HT1080 (cell line): ENCODE data around the gene ELOVL6. TPM values are rescaled to one million over a fixed set of nuclear protein-coding genes. Genes with fewer than 3 reads are reported as not detected.
A peak's percentile ranks its signal among the peaks of the same experiment; 100 is the strongest.
"Not testable (repeated sequence)": the region's sequence is repeated elsewhere in the genome, so short reads cannot be mapped to it uniquely, and the experiment has no call there.

ENCODE experiments used
- DNase-seq: peaks from one replicate; pipeline ENCODE4 v3.0.0-alpha.2; 2015; ENCODE audit warnings: low read depth
- total RNA-seq: library from RNA; depleted of rRNA; stranded (reverse); fragments of >200 nt; shearing (Covaris generic); gene quantifications from 2 replicates; pipeline ENCODE4 v1.2.3, GENCODE V29; 2014

The ELOVL6 gene
- total RNA-seq, 1 experiment from 2014 or later = 25.6 TPM

DNA sequence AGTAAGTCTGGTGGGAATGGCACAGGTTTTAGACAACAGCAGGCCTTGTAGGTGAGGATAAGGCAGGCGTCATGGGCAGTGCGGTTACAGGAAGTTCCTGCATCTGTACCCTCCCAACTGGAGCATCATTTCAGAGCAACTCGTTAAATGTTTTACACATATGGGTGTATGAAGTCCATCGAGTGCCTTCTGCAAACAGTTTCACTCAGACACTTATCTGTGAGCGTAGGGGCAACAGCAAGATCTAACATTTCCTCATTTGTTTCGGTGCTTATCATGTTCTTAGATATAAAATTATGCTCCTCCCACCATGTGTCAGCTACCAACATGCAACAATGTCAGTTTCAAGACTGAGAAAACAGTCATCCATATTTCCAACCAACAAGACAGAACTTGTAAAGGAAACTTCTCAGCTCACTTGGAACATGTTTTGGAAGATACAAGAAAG lies 69.9 kb downstream of the ELOVL6 start:
- no peak for DNase-seq

DNA sequence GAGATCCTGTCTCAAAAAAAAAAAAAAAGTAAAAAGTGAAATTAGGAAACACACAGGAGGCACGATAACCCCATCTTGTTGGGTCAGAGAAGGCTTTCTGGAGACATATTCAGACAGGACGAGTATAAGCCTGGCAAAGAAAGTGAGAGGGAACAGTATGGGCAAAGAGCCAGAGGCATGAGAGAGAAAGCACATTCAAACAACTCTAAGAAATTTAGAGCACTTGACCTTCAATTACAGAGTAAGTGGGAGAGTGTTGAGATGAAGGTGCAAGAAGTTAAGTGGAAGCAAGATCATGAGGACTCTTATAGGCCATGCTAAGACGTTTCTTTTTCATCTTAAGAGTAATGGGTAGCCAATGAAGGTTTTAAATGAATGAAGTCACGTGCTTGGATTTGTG lies 70.4 kb downstream of the ELOVL6 start:
- no peak for DNase-seq

DNA sequence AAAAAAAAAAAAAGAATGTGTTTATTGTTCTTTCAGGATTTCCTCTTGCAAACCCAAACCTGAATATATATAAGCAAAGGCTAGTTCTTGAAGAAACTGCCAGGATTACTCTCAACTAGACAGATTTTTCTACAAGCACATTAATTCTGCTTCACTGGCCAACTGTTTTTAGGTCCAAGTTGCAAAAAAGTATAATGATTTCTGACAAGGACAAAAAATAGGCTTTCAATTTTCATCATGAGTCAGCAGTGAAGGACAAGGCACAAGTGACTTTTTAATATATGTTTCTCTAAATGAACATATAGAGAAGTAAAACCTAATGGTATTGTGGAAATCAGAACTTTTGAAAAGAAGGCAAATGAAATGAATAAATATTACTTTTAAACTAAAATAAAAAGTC lies 73.7 kb downstream of the ELOVL6 start:
- DNase-seq = no peak

DNA sequence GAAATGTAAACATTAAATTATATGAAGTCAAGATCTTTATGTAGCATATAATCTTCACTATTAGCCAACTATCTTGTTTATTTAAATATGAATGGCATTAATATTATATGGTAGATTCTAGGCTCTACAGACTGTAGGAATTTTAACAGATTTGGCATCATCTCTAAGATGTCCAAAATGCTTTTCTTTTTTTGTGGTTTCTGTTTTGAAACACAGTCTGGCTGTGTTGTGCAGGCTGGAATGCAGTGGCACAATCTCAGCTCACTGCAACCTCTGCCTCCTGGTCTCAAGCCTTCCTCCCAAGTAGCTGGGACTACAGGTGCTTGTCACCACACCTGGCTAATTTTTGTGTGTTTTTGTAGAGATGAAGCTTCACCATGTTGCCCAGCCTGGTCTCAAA lies 76.2 kb downstream of the ELOVL6 start:
- DNase-seq = no peak

DNA sequence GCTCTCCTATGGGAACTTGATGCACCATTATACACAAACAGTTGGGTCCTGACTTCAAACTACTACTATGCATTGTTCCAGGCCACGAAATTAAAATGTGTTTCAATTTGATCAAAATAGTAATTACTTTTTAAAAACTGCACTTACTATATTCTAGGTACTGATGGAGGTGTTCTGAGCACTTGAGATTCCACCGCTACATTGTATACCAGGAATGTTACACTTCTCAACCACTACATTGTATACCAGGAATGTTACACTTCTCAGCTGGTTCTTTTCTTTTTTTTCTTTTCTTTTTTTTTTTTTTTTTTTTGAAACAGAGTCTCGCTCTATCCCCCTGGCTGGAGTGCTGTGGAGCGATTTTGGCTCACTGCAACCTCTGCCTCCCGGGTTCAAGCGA lies 77.9 kb downstream of the ELOVL6 start:
- DNase-seq = no peak

DNA sequence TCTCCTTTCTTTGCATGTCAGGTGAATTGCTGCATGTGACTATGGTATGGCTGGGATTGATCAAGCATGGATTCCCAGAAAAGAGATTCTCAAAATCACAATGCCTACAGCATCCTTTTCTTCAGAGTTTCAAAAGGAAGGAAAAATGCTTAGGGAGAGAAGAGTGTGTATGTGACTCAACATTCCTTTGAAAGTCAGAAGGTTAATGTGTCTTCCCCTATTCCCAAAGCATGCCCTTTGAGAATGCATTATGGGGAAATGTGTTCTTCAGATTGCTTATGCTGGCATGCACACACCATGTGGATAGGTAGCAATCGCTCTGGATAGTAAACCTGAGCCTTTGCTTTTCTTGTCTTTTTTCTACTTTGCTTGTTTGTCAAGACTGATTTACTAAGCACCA lies 78.5 kb downstream of the ELOVL6 start:
- DNase-seq = peak; percentile 21

DNA sequence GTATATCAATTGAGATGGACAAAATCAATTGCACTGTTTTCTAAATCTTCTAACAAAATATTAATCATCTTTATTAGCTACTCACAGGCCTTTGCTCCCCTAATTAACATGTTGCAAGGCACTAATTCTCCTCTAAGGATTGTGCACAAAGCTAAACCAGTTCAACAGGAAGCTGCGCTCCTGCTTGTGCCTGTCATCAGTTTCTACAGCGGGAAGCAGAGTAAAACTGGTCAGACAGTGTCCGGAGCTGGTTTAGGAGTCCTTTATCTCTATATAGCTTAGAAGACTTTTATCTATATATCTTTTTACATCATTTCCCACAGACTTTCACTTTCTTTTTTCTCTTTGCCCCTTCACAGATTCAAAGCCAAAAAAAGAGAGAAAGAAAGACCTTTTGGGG lies 79.1 kb downstream of the ELOVL6 start:
- DNase-seq = no peak

DNA sequence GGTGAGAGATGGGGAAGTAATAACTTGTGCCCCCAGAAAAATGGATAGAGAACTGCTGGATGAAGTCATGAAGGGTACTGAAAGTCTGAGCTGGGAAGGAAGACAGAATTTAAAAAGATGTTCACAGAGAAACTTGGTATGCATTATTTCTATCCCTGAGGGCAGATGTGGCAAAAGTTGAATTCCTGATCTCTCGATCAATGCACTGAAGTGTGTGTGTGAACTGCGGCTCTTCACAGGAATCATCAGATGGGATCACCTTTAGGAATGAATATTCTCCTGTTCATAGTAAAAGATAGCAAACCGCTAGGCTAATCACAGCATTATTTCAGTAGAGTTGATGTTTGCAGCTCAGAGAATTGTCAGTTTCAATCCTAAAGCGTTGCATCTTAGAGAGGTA lies 86.4 kb downstream of the ELOVL6 start:
- no peak for DNase-seq

DNA sequence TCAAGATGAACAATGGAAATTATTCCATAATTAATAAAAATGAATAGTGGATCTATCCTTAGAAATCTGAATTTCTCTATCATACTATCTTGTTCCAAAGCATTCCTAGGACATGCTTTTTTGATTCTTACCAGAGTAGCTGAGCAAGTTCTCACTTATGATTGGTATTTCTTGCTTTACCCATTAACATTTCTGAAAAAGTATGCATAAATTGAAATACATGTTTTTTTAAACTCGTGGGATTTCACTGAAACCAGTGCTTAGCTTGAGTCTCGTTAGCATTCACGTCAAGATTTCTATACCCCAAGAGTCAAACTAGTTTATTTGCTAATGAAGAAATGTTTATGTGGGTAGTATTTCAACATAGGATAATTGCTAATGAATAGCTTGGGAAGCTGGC lies 89.0 kb downstream of the ELOVL6 start:
- DNase-seq = no peak

DNA sequence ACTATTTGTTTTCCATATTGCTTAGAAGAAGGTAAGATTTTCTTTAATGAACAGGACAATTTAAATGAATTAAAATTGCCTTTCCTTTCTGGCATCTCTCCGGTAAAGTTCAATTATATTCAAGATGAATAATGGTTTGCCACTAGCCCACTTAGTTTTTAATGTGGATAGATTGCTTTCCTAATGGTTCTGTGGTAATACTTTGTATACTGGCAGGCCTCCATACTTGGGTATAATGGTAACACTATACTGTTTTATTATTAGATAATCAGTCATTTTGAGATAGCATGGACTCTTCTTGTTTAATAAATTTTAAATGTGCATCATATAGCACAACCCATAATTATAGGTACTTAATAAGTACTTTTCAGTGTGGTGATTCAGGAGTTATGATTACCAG lies 89.5 kb downstream of the ELOVL6 start:
- no peak for DNase-seq

DNA sequence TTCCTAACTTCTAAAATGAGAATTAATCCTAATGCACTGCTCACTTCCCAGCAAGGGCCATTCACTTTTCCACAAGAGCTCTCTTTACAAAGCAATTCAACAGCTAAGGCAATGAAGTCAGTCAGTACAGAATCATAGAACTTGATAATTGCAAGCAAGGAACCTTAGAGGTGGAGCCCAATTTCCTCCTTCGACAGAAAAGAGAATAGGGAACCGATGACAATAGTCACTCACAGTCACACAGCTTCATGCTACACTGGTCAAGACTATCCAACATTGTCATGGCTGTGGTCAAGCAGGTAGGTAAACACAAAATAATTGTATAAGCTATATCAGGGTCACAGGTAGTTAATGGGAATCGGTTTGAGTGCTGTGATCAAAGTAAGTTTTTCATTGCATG lies 90.0 kb downstream of the ELOVL6 start:
- DNase-seq = no peak

DNA sequence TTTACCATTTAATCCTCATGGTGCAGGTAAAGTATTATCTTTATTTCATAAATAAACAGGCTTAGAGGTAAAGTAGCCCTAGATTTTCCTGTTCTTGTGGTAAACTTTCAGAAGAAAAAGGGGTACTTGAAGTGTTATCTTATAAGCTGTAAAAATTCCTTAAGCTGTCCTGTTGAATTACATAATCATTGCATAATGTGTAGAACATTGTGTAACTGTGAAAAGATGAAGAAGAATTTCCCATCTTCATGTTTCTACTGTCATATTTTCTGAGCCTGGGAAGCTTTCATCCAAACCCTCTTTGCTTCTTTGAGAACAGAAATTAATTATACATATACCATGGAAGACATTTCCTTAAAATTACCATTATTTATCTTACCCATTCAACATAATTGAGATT lies 90.5 kb downstream of the ELOVL6 start:
- DNase-seq = no peak

DNA sequence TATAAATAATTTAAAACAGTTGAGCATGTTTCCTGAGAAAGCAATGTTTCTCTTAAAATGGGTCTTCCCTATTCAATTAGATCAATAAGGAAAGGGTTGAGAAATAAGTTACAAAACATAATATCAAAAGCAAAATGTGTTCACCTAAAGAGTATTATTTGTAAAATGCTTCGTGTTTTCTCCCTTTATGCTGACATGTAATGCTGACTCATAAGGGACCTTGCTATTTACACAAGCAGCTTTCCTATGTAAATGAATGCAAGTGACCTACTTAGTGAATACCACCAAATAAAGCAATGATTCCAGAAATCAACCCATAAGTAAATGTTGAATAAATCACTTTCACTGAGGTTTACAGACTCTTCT lies 91.5 kb downstream of the ELOVL6 start:
- peak; percentile 56 for DNase-seq

DNA sequence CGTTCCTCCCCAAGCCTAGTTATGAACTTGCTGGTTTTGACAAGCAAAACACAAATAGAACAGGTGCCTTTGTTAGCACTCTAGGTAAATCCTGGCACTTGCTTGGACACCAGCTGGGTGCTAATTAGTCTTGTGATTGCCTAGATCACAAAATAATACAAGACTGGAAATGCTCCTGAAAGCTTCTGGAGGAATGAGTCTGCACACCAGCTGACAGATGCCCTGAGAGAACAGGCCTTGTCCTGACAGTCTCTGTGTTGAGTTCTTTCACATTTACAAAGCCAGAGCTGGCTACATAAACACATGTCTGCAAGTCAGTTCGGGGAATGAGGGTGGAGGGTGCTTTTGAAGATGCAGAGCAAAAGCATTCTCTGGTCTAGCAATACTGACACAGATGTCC lies 93.8 kb downstream of the ELOVL6 start:
- DNase-seq = no peak

DNA sequence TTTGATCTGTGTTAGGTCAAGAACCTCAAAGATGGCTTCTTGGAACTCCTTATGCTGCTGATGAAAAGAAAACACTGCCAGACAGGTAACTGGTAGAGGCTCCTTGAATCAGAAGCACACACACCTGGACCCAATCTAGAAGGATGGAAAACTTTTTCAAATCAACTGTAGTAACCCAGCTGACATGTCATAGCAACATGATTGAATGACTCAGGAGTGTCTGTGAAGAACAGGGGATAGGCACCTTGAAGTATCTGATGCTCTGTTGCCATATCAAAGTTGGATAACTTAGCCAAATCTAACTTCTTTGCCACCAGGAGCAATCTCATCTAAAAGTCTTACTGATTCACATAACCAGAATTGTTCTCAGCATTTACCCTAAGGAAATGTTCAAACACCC lies 98.8 kb downstream of the ELOVL6 start:
- no peak for DNase-seq

DNA sequence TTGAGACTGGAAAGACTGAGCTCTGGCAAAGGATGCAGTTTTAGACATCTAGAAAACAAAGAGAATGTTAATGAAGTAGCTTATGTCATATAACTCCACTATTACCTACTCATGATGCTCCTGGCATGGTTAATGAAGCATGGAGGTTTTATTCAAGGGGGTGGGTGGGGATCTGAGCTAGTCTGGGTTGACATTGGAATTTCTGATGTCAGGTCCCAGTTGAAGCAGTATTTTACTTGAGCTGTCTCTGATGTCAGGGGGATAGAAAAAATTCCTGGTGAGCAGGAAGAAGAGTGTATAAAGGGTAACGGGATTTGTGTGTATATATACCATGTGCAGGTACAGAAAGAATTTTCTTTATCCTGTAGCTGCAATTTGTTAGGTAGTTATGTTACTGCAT lies 102.0 kb downstream of the ELOVL6 start:
- DNase-seq = no peak

DNA sequence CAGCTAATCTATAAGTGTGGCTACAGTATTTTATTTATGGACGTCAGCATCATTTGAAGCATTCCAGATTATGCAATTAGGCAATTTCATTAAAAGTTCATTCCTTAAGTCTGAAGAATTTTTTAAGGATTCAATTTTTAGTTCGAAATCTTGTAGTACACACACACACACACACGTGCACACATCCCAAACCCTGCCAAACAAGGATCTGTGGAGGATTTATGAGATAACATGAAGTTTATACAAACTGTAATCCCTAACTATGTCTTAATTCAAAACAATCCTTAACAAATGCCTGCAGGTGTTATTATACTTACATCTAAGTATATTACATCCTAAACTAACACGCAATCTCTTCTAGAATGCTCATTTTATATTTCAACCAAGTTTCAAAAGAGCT lies 105.8 kb downstream of the ELOVL6 start:
- no peak for DNase-seq

DNA sequence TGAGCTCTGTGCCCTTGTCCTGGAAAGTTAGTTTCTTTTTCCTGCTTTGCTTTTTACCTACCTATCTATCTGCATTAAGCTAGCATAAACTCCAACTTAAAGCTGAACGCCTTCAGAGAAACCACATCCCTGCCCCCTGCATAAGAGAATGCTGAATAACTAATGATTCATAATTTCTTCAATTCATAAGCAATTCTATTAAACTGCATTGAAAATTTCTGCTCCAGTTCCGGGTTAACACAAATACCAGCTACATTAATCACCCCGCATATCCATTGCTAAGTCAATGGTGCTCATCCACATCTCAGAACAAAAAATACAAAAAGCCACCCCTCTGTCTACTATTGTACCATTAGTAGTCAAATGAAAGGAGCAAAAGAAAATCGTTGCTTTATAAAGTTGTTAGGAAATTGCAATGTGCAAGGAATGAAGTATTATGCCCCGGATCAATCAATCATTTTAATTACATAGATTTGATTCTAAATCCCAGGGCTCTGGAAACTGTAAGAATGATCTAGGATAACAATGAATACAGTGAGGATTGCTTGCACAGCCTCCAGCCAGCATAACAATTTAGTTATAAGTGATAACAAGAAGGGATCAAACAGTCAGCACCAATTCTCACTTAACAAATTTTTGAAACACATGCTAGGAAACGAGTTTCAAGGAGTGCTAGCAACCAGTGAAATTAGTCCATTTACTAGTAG lies 106.8 kb downstream of the ELOVL6 start:
- peak; percentile 81 for DNase-seq

DNA sequence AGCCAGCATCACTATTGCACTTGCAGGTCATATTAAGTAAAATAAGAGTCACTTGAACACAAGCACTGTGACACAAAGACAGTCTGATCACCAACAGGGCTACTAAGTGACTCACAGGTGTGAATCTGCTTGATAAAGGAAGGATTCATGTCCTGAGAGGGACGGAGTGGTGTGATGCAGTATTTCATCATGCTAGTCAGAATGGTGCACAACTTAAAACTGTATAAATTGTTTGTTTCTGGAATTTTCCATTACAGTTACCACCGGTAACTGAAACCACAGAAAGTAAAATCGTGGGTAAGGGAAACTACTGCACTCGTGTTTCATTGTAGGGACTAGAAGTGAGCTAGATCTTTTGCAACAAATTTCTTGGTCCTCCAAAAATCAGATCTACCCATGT lies 109.7 kb downstream of the ELOVL6 start:
- DNase-seq = peak; percentile 63

DNA sequence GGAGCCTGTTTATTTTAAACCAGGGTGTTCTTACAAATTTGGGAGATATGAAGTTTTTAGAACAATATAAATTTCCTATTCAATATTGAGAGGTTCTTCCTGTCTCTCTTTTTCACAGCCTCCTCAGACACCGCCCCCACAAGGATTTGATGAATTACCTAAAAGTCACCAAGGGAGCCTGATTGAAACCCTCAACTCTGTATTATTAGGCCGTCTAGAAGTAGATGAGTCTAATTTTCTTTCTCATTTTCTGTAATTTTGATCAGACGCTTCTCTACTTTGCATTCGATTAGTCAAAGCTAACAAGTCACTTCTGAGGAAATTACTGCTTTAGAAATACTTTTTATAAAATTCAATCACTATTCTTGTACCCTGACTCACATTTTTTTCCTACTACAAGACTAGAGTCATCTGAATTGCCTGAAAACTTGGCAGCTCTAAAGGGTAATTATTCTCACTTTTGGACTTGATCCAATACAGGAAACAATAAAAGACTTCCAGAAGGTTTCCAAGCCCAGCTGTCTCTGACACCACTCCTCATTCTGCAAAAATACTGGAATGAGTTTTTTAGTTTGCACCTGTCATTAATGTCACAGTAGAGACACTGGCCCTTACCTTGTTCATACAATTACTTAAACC lies 111.2 kb downstream of the ELOVL6 start:
- DNase-seq = peak; percentile 90

DNA sequence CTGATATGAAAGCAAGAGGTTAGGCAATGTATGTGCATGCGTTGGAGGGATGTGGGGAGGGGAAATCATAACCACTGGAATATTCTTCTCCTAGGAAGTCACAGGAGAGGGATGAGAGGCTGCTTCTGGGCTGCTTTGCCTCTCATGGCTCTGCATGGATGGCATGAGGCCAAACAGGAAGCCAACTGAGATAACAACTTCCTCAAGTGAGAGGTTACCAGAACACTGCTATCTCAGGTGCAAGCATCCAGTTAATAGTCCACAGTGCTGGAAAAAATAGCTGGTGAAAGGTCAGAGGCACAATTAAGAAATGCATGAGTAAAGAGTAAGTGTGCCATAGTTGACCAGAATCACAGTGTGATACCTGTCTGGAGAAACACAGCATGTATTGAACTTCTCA lies 113.3 kb downstream of the ELOVL6 start:
- peak; percentile 50 for DNase-seq

DNA sequence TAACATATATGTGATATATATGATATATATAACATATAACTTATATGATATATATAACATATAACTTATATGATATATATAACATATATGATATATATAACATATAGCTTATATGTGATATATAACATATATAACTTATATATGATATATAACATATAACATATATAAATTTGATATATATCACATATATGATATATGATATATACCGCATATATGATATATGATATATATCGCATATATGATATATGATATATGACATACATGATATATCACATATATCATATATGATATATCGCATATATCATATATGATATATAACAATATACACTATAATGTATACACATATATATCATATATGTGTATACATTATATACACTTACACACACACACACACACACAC lies 114.3 kb downstream of the ELOVL6 start:
- DNase-seq = no peak

DNA sequence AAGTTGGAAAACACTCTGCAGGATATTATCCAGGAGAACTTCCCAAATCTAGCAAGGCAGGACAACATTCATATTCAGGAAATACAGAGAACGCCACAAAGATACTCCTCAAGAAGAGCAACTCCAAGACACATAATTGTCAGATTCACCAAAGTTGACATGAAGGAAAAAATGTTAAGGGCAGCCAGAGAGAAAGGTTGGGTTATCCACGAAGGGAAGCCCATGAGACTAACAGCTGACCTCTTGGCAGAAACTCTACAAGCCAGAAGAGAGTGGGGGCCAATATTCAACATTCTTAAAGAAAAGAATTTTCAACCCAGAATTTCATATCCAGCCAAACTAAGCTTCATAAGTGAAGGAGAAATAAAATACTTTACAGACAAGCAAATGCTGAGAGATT lies 120.3 kb downstream of the ELOVL6 start:
- not testable (repeated sequence) for DNase-seq
